Measurements from ENCODE around the gene TOLLIP. TPM values are rescaled to one million over a fixed set of nuclear protein-coding genes. Genes with fewer than 3 reads are reported as not detected.

The TOLLIP gene
- total and polyA plus RNA-seq, 10 donors, result 16.1 to 67.4 (median 46.2) TPM

- peaks cover 0 to 75% (median 17%) of the 10 kb centered on the region in 6 donors for H3K36me3 ChIP-seq
- H3K4me3 ChIP-seq, result no peak overlapping the region
- peak overlapping the region in 6 of 8 donors; percentile 13 to 63 (median 56) for H3K27ac ChIP-seq
- peak; percentile 71 for DNase-seq
- intact Hi-C loops (cut with DNase I; ENCODE audit: low total_unique reads), result loop anchor here (10.0 kb wide), 1 partner anchor 220 kb away; no protein-coding TSS in a partner anchor
- peaks cover 44 to 96% (median 81%) of the 10 kb centered on the region in 6 donors for H3K4me1 ChIP-seq
- H3K9me3 ChIP-seq, result no peaks in the 10 kb centered on the region
- 89 to 92% (median 90%) methylated on average over 14 of the region's 14 CpGs for WGBS, 5 donors
- TF ChIP-seq POLR2AphosphoS5 (IDR thresholded peaks at IDR 0.05), result peak in 1 of 3 donors; percentile 39
- no peak for TF ChIP-seq CTCF (IDR thresholded peaks at IDR 0.05 in 8 of 11, conservative IDR thresholded peaks at IDR 0.05 in 3 of 11)
- no peak for TF ChIP-seq POLR2A (IDR thresholded peaks at IDR 0.05)
- no peaks in the 10 kb centered on the region for H3K27me3 ChIP-seq (replicated peaks in 1 of 7)
Measured at GRCh38 chr11:1304380-1304779, 5.1 kb downstream of the TOLLIP start.

GRCh38 chr11:1303973-1304372 lies 5.5 kb downstream of the TOLLIP start:
- Histone ChIP-seq H3K9me3 (no peaks in the 10 kb centered on the region), H3K4me1 (peaks cover 44 to 99% (median 84%) of the 10 kb centered on the region in 6 donors), H3K27me3 (replicated peaks in 1 of 7) (no peaks in the 10 kb centered on the region), H3K4me3 (no peak overlapping the region), H3K27ac (peak overlapping the region in 6 of 8 donors; percentile 13 to 63 (median 56)), H3K36me3 (peaks cover 0 to 75% (median 17%) of the 10 kb centered on the region in 6 donors)
- intact Hi-C loops (cut with DNase I; ENCODE audit: low total_unique reads), result loop anchor here (10.0 kb wide), 1 partner anchor 221 kb away; no protein-coding TSS in a partner anchor
- WGBS, 5 donors, result 70 to 89% (median 80%) methylated on average over 10 of the region's 10 CpGs
- no peak for TF ChIP-seq CTCF (IDR thresholded peaks at IDR 0.05 in 8 of 11, conservative IDR thresholded peaks at IDR 0.05 in 3 of 11)
- no peak for TF ChIP-seq POLR2AphosphoS5 (IDR thresholded peaks at IDR 0.05)
- TF ChIP-seq POLR2A (IDR thresholded peaks at IDR 0.05), result no peak
- peak; percentile 37 for DNase-seq

GRCh38 chr11:1303126-1303821 lies 6.2 kb downstream of the TOLLIP start:
- Histone ChIP-seq H3K4me1 (peaks cover 38 to 99% (median 84%) of the 10 kb centered on the region in 6 donors), H3K36me3 (peaks cover 0 to 78% (median 18%) of the 10 kb centered on the region in 6 donors), H3K27ac (peak overlapping the region in 7 of 8 donors; percentile 13 to 63 (median 51)), H3K27me3 (replicated peaks in 1 of 7) (no peaks in the 10 kb centered on the region), H3K4me3 (no peak overlapping the region), H3K9me3 (no peaks in the 10 kb centered on the region)
- 71 to 87% (median 77%) methylated on average over 25 of the region's 25 CpGs for WGBS, 5 donors
- intact Hi-C loops (cut with DNase I; ENCODE audit: low total_unique reads), result loop anchor here (10.0 kb wide), 1 partner anchor 222 kb away; no protein-coding TSS in a partner anchor
- peak; percentile 85 for DNase-seq
- TF ChIP-seq CTCF (IDR thresholded peaks at IDR 0.05 in 8 of 11, conservative IDR thresholded peaks at IDR 0.05 in 3 of 11) (peak in 7 of 11 experiments; percentile 41 to 59 (median 47)), POLR2AphosphoS5 (IDR thresholded peaks at IDR 0.05) (peak; percentile 59 to 81 (median 74)), POLR2A (IDR thresholded peaks at IDR 0.05) (no peak)
